ENCODE measurements around the gene MCL1.

MCL1 gene

DNA sequence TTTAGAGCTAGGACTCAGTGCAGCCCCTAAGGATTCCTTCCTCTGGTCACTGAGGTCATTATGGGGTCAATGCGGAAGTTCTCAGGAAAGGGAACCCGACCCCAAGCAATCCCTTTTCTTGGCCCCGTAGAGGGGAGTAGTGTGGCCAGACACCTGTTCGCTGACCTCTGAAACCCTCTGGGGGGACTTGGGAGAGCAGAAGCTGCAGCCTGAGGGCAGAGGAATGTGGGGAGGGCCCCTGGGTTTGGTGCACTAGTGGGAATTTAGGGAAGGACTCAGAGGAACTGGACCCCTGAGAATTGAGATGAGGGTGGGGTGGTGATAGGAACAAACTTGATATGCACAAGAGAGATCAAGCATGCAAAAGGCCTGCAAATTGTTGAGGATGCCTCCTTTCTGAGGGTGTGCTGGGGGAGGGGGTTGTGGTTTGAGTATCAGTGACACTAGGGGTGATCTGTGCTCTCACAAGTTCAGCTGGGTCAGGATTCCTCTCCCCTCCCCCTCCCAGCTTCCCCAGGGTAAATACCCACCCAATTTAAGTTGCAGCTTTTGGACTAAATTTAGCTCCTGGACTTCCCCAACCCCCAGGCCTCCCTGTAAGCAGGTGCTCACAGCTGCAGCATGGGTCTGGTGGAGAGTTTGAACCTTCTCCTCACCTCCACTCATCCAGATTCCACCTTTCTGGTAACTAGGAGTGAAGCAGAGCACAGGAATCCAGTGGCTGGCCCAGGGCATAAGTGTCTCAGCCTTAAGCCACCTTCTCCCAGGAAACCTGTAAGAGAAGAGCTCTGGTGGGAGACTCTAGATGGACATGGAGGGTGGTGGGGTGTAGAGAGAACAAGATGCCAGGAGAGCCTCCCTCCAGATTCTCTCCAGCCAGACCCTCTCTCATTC lies 16.7 kb downstream of the MCL1 start:
- TF ChIP-seq, protein P1, sequence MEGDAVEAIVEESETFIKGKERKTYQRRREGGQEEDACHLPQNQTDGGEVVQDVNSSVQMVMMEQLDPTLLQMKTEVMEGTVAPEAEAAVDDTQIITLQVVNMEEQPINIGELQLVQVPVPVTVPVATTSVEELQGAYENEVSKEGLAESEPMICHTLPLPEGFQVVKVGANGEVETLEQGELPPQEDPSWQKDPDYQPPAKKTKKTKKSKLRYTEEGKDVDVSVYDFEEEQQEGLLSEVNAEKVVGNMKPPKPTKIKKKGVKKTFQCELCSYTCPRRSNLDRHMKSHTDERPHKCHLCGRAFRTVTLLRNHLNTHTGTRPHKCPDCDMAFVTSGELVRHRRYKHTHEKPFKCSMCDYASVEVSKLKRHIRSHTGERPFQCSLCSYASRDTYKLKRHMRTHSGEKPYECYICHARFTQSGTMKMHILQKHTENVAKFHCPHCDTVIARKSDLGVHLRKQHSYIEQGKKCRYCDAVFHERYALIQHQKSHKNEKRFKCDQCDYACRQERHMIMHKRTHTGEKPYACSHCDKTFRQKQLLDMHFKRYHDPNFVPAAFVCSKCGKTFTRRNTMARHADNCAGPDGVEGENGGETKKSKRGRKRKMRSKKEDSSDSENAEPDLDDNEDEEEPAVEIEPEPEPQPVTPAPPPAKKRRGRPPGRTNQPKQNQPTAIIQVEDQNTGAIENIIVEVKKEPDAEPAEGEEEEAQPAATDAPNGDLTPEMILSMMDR (IDR thresholded peaks at IDR 0.05; ENCODE audit: low read depth, low read length), result no peak
- in situ Hi-C loops (cut with HindIII; ENCODE audit: low sequenced_read_pairs), result no loop called here
- H3K4me3 ChIP-seq (ENCODE audit: low read depth, low read length), result no peak overlapping the region
- no peak for DNase-seq (ENCODE audit: low read depth, low spot score)

DNA sequence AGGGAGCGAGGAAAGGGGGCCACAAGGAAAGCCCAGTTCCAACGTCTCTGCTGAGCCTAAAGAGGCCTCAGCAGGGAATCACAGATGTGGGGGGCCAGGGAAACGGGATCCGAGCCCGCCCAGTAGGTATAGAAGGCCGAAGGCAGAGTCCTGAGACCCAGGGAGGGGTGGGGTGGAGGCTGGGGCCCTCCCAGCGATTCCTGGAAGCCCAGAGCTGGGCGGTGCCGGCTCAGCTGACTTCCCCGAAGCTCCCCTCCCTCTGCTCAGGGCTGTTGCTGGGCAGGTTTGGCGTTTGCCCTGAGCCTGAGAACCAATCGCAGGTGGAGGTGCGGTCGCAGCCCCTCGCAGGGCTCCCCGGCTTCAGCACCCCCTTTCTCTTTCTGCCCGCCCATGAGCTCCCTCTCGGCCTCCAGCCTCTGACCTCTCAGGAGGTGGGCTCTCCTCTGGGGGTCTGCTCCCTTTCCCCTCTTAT lies 17.4 kb downstream of the MCL1 start:
- in situ Hi-C loops (cut with HindIII; ENCODE audit: low sequenced_read_pairs), result no loop called here
- TF ChIP-seq, protein P1 (IDR thresholded peaks at IDR 0.05; ENCODE audit: low read depth, low read length), result no peak
- peak overlapping the region; percentile 55 for H3K4me3 ChIP-seq (ENCODE audit: low read depth, low read length)
- DNase-seq (ENCODE audit: low read depth, low spot score), result peak; percentile 98

DNA sequence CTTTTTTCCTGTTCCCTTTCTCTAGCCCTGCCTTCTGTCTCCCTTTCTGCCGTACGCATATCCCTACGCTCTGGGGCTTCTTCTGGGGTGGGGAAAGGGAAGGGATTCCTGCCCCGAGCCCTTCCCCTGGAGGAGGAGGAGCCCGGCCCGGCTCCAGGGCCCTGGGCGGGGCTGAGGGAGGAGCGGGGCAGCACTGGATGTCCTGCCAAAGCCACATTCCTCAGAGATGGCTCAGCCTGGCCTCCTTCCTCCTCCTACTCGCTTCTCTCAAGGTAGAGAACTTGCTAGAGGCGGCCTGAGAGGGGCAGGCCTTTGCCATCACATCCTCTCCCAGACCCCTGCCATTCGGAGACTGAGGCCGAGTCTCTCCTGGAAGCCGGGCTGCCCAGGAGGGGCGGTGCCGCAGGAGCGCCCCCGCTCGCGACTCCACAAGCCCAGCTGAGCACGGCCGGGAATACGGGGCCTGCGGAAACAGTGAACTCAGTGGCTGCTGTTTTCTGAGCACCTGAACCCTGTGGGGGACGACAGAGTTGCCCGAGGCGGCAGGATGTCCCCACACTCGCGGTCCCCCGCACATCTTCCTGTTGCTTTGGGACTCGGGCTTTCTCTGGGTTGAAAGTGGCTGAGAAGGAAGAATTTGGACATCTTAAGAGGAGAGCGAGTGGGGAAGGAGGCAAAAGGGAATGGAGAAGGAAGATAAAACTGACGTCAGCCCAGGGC lies 18.0 kb downstream of the MCL1 start:
- H3K4me3 ChIP-seq (ENCODE audit: low read depth, low read length), result peak overlapping the region; percentile 55
- in situ Hi-C loops (cut with HindIII; ENCODE audit: low sequenced_read_pairs), result no loop called here
- DNase-seq (ENCODE audit: low read depth, low spot score), result peak; percentile 99
- TF ChIP-seq, protein P1 (IDR thresholded peaks at IDR 0.05; ENCODE audit: low read depth, low read length), result peak; percentile 29

DNA sequence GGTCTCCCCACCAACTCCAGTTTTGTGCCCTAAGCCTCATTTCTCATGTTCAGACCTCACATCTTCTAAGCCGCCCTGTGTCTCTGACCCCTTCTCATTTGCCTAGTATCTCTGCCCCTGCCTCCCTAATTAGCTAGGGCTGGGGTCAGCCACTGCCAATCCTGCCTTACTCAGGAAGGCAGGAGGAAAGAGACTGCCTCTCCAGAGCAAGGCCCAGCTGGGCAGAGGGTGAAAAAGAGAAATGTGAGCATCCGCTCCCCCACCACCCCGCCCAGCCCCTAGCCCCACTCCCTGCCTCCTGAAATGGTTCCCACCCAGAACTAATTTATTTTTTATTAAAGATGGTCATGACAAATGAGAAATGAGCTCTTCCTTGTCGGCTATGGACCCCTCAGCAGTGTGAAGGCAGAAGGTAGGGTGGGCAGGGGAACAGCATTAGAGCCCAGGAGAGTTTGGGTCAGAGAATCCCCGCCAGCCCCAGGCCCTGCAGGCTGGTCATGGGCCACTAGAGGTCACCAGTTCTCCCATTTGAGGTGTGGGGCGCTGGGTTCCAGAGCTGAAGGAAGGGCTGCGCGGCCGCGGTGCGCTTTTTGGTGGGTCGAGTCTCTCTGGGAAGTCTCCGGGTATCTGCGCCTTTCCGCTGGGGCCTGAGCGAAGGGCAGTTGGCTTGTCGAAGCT lies 18.7 kb downstream of the MCL1 start:
- in situ Hi-C loops (cut with HindIII; ENCODE audit: low sequenced_read_pairs), result no loop called here
- no peak for DNase-seq (ENCODE audit: low read depth, low spot score)
- peak overlapping the region; percentile 55 for H3K4me3 ChIP-seq (ENCODE audit: low read depth, low read length)
- TF ChIP-seq, protein P1 (IDR thresholded peaks at IDR 0.05; ENCODE audit: low read depth, low read length), result peak; percentile 87

DNA sequence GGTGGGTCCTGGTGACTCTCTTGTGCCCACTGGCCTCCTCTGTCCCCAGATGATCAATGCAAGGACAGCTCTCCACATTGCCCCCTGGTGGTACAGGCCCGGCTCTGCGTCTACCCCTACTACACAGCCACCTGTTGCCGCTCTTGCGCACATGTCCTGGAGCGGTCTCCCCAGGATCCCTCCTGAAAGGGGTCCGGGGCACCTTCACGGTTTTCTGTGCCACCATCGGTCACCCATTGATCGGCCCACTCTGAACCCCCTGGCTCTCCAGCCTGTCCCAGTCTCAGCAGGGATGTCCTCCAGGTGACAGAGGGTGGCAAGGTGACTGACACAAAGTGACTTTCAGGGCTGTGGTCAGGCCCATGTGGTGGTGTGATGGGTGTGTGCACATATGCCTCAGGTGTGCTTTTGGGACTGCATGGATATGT lies 19.4 kb downstream of the MCL1 start:
- peak; percentile 55 for DNase-seq (ENCODE audit: low read depth, low spot score)
- TF ChIP-seq, protein P1 (IDR thresholded peaks at IDR 0.05; ENCODE audit: low read depth, low read length), result peak; percentile 97
- H3K4me3 ChIP-seq (ENCODE audit: low read depth, low read length), result no peak overlapping the region
- in situ Hi-C loops (cut with HindIII; ENCODE audit: low sequenced_read_pairs), result no loop called here

DNA sequence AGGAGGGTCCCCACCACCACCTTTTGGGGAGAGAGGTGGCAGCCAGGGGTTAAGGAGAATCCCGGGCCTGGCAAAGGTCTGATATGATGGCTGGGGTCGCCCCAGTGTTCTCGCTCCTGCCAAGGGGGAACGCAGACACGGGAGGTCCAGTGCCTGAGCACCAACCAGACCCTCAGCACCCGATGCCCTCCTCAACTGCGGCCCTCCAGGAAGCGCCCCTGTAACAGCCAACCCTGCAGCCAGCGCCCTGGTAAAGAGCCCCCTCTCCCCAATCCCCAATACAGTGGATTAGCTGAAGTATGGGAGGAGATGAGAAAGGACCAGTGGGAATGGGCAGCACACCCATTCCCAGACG lies 19.8 kb downstream of the MCL1 start:
- no peak for DNase-seq (ENCODE audit: low read depth, low spot score)
- no peak overlapping the region for H3K4me3 ChIP-seq (ENCODE audit: low read depth, low read length)
- TF ChIP-seq, protein P1 (IDR thresholded peaks at IDR 0.05; ENCODE audit: low read depth, low read length), result no peak
- in situ Hi-C loops (cut with HindIII; ENCODE audit: low sequenced_read_pairs), result no loop called here
